T-cell (primary cell): ENCODE measurements around the gene LENEP. TPM values are rescaled to one million over a fixed set of nuclear protein-coding genes. Genes with fewer than 3 reads are reported as not detected.

ENCODE experiments used
- ATAC-seq, 4 experiments: fragments of 200-7000 bp in 3 of 4; fragments of 150-1000 bp in 1 of 4; cut with Tn5 transposase; replicated peaks in 1 of 4; 1 replicate in 3 of 4; 2 replicates in 1 of 4; pipeline ENCODE4 v1.10.0; 2021; ENCODE audit warnings: moderate library complexity in 3 of 4, mild to moderate bottlenecking in 2 of 4, moderate number of reproducible peaks in 1 of 4
- CTCF ChIA-PET, 2 donors: fragments of 300-600 bp; sonication (Branson Sonifier 250); formaldehyde crosslinking; loops; one replicate each; lab custom pipeline; 2022; ENCODE audit warnings: antibody characterized with exemption in 2 of 2; lab: Charles Lee
- POLR2A ChIA-PET, 2 donors: fragments of 300-600 bp; sonication (Branson Sonifier 250); formaldehyde crosslinking; loops; one replicate each; lab custom pipeline; 2022; ENCODE audit warnings: antibody characterized with exemption in 2 of 2; lab: Charles Lee
- DNase-seq, 35 experiments: peaks; one replicate each; pipeline versions ENCODE4 v3.0.0 to v3.0.0-alpha.2; 2013 to 2023
- H3K27ac ChIP-seq: one replicate; pipeline ENCODE4 v1.5.1; 2013; ENCODE audit warnings: low read length
- H3K27me3 ChIP-seq, 2 experiments: replicated peaks in 1 of 2; 1 replicate in 1 of 2; 2 replicates in 1 of 2; pipeline versions ENCODE4 v1.6.1 to v1.7.0; 2013; ENCODE audit warnings: low read length in 1 of 2, mixed read lengths in 1 of 2; ENCODE audit not compliant: control insufficient read depth in 2 of 2, insufficient read depth in 2 of 2; ENCODE audit errors: extremely low read depth in 1 of 2
- H3K36me3 ChIP-seq, 2 donors: 1 replicate in 1 of 2; 2 replicates in 1 of 2; pipeline versions ENCODE4 v1.6.1 to v1.7.0; 2013; ENCODE audit warnings: low read length in 1 of 2; ENCODE audit not compliant: control insufficient read depth in 2 of 2, insufficient read depth in 1 of 2; ENCODE audit errors: extremely low read depth in 1 of 2
- H3K4me1 ChIP-seq, 2 experiments: 1 replicate in 1 of 2; 2 replicates in 1 of 2; pipeline versions ENCODE4 v1.6.1 to v1.7.0; 2013; ENCODE audit warnings: low read length in 2 of 2, mixed read lengths in 1 of 2; ENCODE audit not compliant: insufficient read depth in 2 of 2, control insufficient read depth in 1 of 2; ENCODE audit errors: extremely low read depth in 1 of 2
- H3K4me3 ChIP-seq, 2 donors: 1 replicate in 1 of 2; 2 replicates in 1 of 2; pipeline versions ENCODE4 v1.5.1 to v1.7.0; 2013; ENCODE audit warnings: mild to moderate bottlenecking in 2 of 2, low read length in 1 of 2, moderate library complexity in 1 of 2; ENCODE audit not compliant: control insufficient read depth in 1 of 2; ENCODE audit errors: extremely low read depth in 1 of 2
- H3K9me3 ChIP-seq: 2 replicates; pipeline ENCODE4 v1.7.0; 2013
- H3K27ac Mint-ChIP-seq, 2 donors: one replicate each; pipeline ENCODE4 v1.8.0; 2020 to 2021; ENCODE audit warnings: mild to moderate bottlenecking in 2 of 2, mixed read lengths in 2 of 2
- H3K27me3 Mint-ChIP-seq, 2 donors: one replicate each; pipeline ENCODE4 v1.8.0; 2021 to 2022; ENCODE audit warnings: mixed read lengths in 2 of 2
- H3K36me3 Mint-ChIP-seq: one replicate; pipeline ENCODE4 v1.8.0; 2021; ENCODE audit warnings: mixed read lengths
- H3K4me1 Mint-ChIP-seq, 3 donors: one replicate each; pipeline ENCODE4 v1.8.0; 2020 to 2022; ENCODE audit warnings: mixed read lengths in 3 of 3, mild to moderate bottlenecking in 1 of 3
- H3K4me3 Mint-ChIP-seq, 3 donors: one replicate each; pipeline ENCODE4 v1.8.0; 2020 to 2022; ENCODE audit warnings: mild to moderate bottlenecking in 3 of 3, mixed read lengths in 3 of 3, moderate library complexity in 3 of 3
- H3K9me3 Mint-ChIP-seq, 3 donors: one replicate each; pipeline ENCODE4 v1.8.0; 2020 to 2022; ENCODE audit warnings: mixed read lengths in 3 of 3
- WGBS: methylation state at CpG from one replicate; pipeline ENCODE4 v1.1.5; 2013; ENCODE audit warnings: missing lambda C conversion rate; ENCODE audit not compliant: insufficient coverage; 5-methylcytosine and 5-hydroxymethylcytosine counted together
- total RNA-seq, 35 experiments: library from RNA in 6 of 35; stranded (reverse) in 6 of 35; fragments of 120-200 nt in 1 of 35; gene quantifications; one replicate each; pipeline versions ENCODE4 v1.2.1 to v1.2.4 and lab custom pipeline; 2013 to 2026

LENEP gene
- total RNA-seq, 5 donors from 2014 or later (not counting 1 experiment from before 2014, with no cell fraction given), result 1.3 to 3.0 (median 1.6) TPM; not detected in 2

DNA sequence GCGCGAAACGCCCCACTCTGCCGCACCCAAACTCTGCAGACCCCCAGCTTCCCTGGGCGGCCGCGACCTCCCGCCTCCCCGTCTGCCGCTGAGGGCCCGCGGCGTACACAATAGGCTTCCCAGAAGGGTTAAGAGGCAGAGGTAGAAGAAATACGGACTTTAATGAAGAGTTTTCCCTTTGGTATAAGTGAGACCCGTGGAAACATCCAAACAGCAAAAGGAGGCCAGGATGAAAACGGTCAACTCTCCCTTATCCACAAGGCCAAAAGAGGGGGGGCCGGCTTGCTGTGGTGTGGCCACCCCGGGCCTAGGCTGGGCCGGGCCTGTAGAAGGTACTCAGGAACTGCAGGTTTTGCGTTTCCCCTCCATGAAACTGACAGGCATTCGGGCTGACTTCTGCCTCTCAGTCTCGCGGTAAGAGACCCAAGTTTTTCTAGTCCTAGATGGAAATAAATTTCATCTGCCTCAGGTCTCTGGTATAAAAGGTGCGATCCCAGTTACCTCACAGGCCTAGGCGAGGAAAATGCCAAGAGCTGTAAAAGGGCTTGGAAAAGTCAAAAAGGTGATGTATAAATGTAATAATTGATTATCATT lies 31.1 kb upstream of the LENEP start:
- no peaks in the 10 kb centered on the region for H3K9me3 ChIP-seq
- Mint-ChIP-seq H3K27ac (peak overlapping the region; percentile 90 to 91), H3K27me3 (no peaks in the 10 kb centered on the region), H3K4me3 (peak overlapping the region; percentile 80 to 86 (median 86)), H3K4me1 (peaks cover 33 to 40% (median 38%) of the 10 kb centered on the region in 3 donors), H3K36me3 (peaks cover 21% of the 10 kb centered on the region), H3K9me3 (no peaks in the 10 kb centered on the region)
- H3K27me3 ChIP-seq, result no peaks in the 10 kb centered on the region
- WGBS, result 2% methylated on average over 12 of the region's 25 CpGs
- peaks cover 20 to 66% of the 10 kb centered on the region in 2 donors for H3K36me3 ChIP-seq
- ATAC-seq (peak; percentile 11 to 25 (median 20)), DNase-seq (peak in 1 of 35 experiments; percentile 44)
- peaks cover 19 to 50% of the 10 kb centered on the region in 2 experiments for H3K4me1 ChIP-seq
- ChIA-PET POLR2A (interaction anchor here in 1 of 2 donors (0.7 kb wide), 1 partner anchor 174 kb away, joined by 3 read pairs; no protein-coding TSS in a partner anchor), CTCF (interaction anchor here (1.5 to 2.2 kb wide), 3 partner anchors 11 to 56 kb away, joined by 4 to 8 read pairs (median 6); no protein-coding TSS in a partner anchor)
- peak overlapping the region; percentile 75 for H3K27ac ChIP-seq
- peak overlapping the region; percentile 69 to 74 for H3K4me3 ChIP-seq

DNA sequence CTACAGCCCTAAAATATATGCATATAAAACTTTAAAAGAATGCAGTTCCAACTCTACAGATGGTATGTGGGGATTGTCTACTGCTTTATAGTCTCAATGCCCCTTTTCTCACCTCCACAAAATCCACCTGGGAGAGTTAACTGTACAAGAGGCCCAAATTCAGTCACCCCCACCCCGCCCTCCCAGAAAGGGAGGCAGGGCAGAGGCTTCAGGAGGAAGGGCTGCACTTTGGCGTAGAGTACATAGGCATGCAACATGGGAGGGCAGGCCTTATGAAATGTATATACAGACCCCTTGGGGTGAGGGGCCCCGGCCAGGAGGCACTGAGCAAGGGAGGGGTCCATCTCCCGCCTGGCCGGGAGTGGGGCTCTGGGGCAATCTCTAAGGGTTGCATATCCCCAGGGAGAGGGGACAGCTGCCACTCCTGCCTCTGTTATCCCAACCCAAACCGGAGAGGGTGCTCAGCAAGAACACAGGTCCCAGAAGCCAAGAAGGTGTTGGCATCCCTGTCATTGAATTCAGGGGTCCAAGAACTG lies 30.5 kb upstream of the LENEP start:
- ChIA-PET CTCF (interaction anchor here in 1 of 2 donors (2.2 kb wide), 1 partner anchor 55 kb away, joined by 8 read pairs; no protein-coding TSS in a partner anchor), POLR2A (no interaction called here)
- H3K4me3 Mint-ChIP-seq, result peak overlapping the region; percentile 80 to 86 (median 86)
- no peak overlapping the region for H3K27ac ChIP-seq
- H3K9me3 Mint-ChIP-seq, result no peaks in the 10 kb centered on the region
- no peak for DNase-seq
- peaks cover 20 to 67% of the 10 kb centered on the region in 2 donors for H3K36me3 ChIP-seq
- ATAC-seq, result no peak
- peaks cover 31 to 38% (median 36%) of the 10 kb centered on the region in 3 donors for H3K4me1 Mint-ChIP-seq
- peaks cover 19 to 53% of the 10 kb centered on the region in 2 experiments for H3K4me1 ChIP-seq
- H3K27me3 ChIP-seq, result no peaks in the 10 kb centered on the region
- WGBS, result 95% methylated on average over 3 of the region's 6 CpGs
- peak overlapping the region; percentile 90 to 91 for H3K27ac Mint-ChIP-seq
- peaks cover 22% of the 10 kb centered on the region for H3K36me3 Mint-ChIP-seq
- no peak overlapping the region for H3K4me3 ChIP-seq
- no peaks in the 10 kb centered on the region for H3K27me3 Mint-ChIP-seq
- no peaks in the 10 kb centered on the region for H3K9me3 ChIP-seq

GRCh38 chr1:154963643-154964042 lies 29.7 kb upstream of the LENEP start:
- 100% methylated on average over 6 of the region's 8 CpGs for WGBS
- Mint-ChIP-seq H3K36me3 (peaks cover 24% of the 10 kb centered on the region), H3K27me3 (no peaks in the 10 kb centered on the region), H3K27ac (peak overlapping the region; percentile 40 to 66), H3K9me3 (no peaks in the 10 kb centered on the region), H3K4me3 (no peak overlapping the region), H3K4me1 (peaks cover 27 to 38% (median 33%) of the 10 kb centered on the region in 3 donors)
- H3K9me3 ChIP-seq, result no peaks in the 10 kb centered on the region
- peaks cover 24 to 67% of the 10 kb centered on the region in 2 donors for H3K36me3 ChIP-seq
- ChIA-PET POLR2A (no interaction called here), CTCF (interaction anchor here in 1 of 2 donors (1.1 kb wide), 1 partner anchor 8 kb away, joined by 5 read pairs; the partner anchor contains the start of gene PBXIP1)
- no peak for ATAC-seq
- H3K27me3 ChIP-seq, result no peaks in the 10 kb centered on the region
- DNase-seq, result no peak
- no peak overlapping the region for H3K4me3 ChIP-seq
- no peak overlapping the region for H3K27ac ChIP-seq
- peaks cover 19 to 50% of the 10 kb centered on the region in 2 experiments for H3K4me1 ChIP-seq

- peaks cover 32 to 43% (median 39%) of the 10 kb centered on the region in 3 donors for H3K4me1 Mint-ChIP-seq
- WGBS, result 100% methylated on average over 2 of the region's 6 CpGs
- Histone ChIP-seq H3K4me3 (no peak overlapping the region), H3K27ac (no peak overlapping the region), H3K9me3 (no peaks in the 10 kb centered on the region), H3K36me3 (peaks cover 21 to 67% of the 10 kb centered on the region in 2 donors), H3K4me1 (peaks cover 19 to 47% of the 10 kb centered on the region in 2 experiments), H3K27me3 (no peaks in the 10 kb centered on the region)
- no peak overlapping the region for H3K4me3 Mint-ChIP-seq
- ChIA-PET CTCF (interaction anchor here in 1 of 2 donors (0.6 to 1.1 kb wide), 2 partner anchors 9 to 88 kb away, joined by 5 to 6 read pairs; partner anchors contain the start of gene PBXIP1), POLR2A (no interaction called here)
- H3K9me3 Mint-ChIP-seq, result no peaks in the 10 kb centered on the region
- DNase-seq (no peak), ATAC-seq (no peak)
- peaks cover 25% of the 10 kb centered on the region for H3K36me3 Mint-ChIP-seq
- peak overlapping the region; percentile 43 to 55 for H3K27ac Mint-ChIP-seq
- no peaks in the 10 kb centered on the region for H3K27me3 Mint-ChIP-seq
These were observed 29.0 kb upstream of the LENEP start for GRCh38 chr1:154964359-154964758.

DNA sequence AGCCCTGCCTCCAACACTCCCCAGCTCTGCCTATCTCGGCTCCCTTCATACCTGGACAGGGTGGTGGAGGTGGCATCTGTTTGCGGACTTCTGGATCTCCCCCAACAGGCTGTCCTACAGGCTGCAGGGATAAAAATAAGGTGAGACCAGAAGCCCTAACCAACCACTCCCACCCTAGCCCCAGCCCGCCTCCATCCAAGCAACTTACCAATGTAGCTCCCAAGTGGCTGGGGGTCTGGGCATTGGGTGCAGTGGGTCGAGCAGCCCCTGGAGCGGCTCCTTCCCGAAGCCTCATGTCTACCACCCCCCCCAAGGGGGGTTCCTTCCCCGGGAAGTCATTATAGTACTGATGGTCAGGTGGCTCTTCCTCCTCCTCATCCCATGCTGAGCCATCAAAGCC lies 27.3 kb upstream of the LENEP start:
- POLR2A ChIA-PET, result no interaction called here
- no peaks in the 10 kb centered on the region for H3K27me3 Mint-ChIP-seq

DNA sequence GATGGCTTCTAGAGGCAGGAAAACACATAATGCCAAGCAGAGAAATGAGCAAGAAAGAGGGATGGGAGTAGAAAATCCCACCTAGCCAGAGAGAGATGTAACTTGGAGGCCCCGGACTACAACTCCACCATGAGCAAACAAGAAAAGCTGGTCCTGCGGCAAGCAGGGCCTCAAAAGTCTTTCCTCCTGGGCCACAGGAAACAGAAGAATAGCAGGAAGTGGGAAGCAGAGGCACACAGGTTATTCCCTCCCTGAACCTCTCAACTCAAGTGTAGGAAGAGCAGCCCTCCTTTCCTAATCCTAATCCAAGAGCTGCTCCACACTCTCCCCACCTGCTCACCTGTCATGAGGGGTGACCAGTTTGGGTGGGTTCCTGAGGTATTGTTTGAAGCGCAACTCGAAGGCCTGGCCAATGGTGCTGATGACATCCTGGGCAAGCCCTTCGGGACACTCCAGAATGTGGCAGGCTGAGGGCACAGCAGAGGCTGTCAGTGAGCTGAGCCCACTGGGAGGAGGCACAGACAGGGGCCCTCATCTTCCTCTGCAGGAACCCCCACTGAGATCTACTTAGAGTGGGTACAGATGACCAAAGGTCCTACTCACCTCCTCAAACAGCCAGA lies 25.9 kb upstream of the LENEP start:
- Histone ChIP-seq H3K4me1 (peaks cover 10 to 53% of the 10 kb centered on the region in 2 experiments), H3K4me3 (no peak overlapping the region), H3K36me3 (peaks cover 21 to 86% of the 10 kb centered on the region in 2 donors), H3K27me3 (no peaks in the 10 kb centered on the region), H3K9me3 (no peaks in the 10 kb centered on the region), H3K27ac (no peak overlapping the region)
- peak overlapping the region; percentile 36 to 55 for H3K27ac Mint-ChIP-seq
- H3K36me3 Mint-ChIP-seq, result peaks cover 34% of the 10 kb centered on the region
- no peaks in the 10 kb centered on the region for H3K27me3 Mint-ChIP-seq
- no peaks in the 10 kb centered on the region for H3K9me3 Mint-ChIP-seq
- DNase-seq (no peak), ATAC-seq (no peak)
- peaks cover 31 to 45% (median 37%) of the 10 kb centered on the region in 3 donors for H3K4me1 Mint-ChIP-seq
- no peak overlapping the region for H3K4me3 Mint-ChIP-seq
- WGBS, result 87% methylated on average over 4 of the region's 5 CpGs
- POLR2A ChIA-PET, result interaction anchor here in 1 of 2 donors (0.6 kb wide), 2 partner anchors 14 to 28 kb away, joined by 3 to 9 read pairs; no protein-coding TSS in a partner anchor
- CTCF ChIA-PET, result interaction anchor here in 1 of 2 donors (1.2 kb wide), 1 partner anchor 49 kb away, joined by 3 read pairs; no protein-coding TSS in a partner anchor

More for the DNA sequence above, 27.3 kb upstream of the LENEP start:
- Mint-ChIP-seq H3K4me1 (peaks cover 27 to 38% (median 34%) of the 10 kb centered on the region in 3 donors), H3K9me3 (no peaks in the 10 kb centered on the region), H3K36me3 (peaks cover 29% of the 10 kb centered on the region), H3K4me3 (no peak overlapping the region), H3K27ac (no peak overlapping the region)
- Histone ChIP-seq H3K9me3 (no peaks in the 10 kb centered on the region), H3K27ac (no peak overlapping the region), H3K36me3 (peaks cover 21 to 79% of the 10 kb centered on the region in 2 donors), H3K4me1 (peaks cover 10 to 46% of the 10 kb centered on the region in 2 experiments), H3K4me3 (no peak overlapping the region), H3K27me3 (no peaks in the 10 kb centered on the region)
- DNase-seq, result no peak
- CTCF ChIA-PET, result interaction anchor here in 1 of 2 donors (0.5 to 1.2 kb wide), 3 partner anchors 50 to 345 kb away, joined by 3 read pairs; no protein-coding TSS in a partner anchor
- no peak for ATAC-seq
- WGBS, result no CpG with 5 or more reads among the region's 7 CpGs
